Stimulated activated CD4-positive, alpha-beta T cell treated with anti-CD3 and anti-CD28 coated beads, Interleukin-2, amount 100 ng/mL, for 48 hours (primary cell): ENCODE measurements around the gene HNRNPUL1.
"Not testable (repeated sequence)": the region's sequence is repeated elsewhere in the genome, so short reads cannot be mapped to it uniquely, and the experiment has no call there.

Experiments used
- DNase-seq, 2 donors: peaks; one replicate each; pipeline ENCODE4 v3.0.0-alpha.2; 2020

Gene HNRNPUL1

GRCh38 chr19:41263850-41264580, at the start of gene HNRNPUL1:
Gene HNRNPUL1, plus strand, starts transcription at chr19:41264372. Its CDS starts 132 bp downstream, at chr19:41264504.
- DNase-seq = peak; percentile 99

- no peak for DNase-seq
These were observed 46.4 kb upstream of the HNRNPUL1 start for GRCh38 chr19:41217741-41218140.

DNA sequence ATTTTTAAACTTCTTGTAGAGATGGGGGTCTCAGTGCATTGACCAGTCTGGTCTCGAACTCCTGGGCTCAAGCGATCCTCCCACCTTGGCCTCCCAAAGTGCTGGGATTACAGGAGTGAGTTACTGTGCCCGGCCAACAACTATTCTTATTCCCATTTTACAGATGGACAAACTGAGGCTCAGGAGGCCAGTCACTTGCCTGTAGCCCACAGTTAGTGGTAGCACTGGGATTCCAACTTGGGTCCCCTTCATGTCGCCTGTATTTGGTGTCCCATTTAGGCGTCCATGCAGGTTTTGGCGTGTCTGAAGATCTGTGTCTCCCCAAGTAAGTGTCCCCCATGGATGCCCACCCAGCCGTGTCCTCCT, 45.9 kb upstream of the HNRNPUL1 start:
- DNase-seq = no peak

GRCh38 chr19:41218615-41219507, 45.3 kb upstream of the HNRNPUL1 start, which contains the start of gene AXL:
Gene AXL, plus strand, starts transcription at chr19:41219223. Its CDS starts 170 bp downstream, at chr19:41219393.
- no peak for DNase-seq

DNA sequence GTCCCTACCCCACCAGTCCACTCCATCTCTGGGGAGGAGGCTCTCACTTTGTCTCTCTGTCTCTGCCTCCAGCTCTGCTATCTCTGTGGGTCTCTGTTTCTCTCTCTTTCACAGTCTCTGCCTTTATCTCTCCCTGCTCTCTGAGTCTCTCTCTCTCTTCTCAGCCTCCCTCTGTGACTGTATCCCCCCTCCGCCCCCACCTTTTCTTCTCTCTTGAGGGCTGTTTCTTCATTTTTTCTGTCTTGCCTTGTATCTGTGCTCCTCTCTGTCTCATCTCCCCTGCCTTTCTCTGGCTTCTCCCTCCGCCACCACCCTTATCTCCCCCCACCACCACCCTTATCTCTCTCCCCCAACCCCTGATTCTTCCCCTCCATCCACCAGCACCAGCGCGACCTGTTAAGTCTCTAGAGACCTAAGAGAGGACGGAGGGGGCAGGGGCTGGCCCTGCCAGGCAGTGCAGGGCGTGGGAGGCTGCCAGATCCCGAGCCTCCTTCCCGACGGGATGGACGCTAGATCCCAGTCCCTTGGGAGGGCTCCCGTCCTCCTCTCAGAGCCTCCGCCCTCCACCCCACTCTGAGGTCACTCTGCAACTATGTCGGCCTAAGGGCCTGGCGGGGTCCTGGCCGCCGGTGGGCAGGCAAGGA, 44.1 kb upstream of the HNRNPUL1 start:
- no peak for DNase-seq

- no peak for DNase-seq
These were observed 43.4 kb upstream of the HNRNPUL1 start for GRCh38 chr19:41220811-41221210.

DNA sequence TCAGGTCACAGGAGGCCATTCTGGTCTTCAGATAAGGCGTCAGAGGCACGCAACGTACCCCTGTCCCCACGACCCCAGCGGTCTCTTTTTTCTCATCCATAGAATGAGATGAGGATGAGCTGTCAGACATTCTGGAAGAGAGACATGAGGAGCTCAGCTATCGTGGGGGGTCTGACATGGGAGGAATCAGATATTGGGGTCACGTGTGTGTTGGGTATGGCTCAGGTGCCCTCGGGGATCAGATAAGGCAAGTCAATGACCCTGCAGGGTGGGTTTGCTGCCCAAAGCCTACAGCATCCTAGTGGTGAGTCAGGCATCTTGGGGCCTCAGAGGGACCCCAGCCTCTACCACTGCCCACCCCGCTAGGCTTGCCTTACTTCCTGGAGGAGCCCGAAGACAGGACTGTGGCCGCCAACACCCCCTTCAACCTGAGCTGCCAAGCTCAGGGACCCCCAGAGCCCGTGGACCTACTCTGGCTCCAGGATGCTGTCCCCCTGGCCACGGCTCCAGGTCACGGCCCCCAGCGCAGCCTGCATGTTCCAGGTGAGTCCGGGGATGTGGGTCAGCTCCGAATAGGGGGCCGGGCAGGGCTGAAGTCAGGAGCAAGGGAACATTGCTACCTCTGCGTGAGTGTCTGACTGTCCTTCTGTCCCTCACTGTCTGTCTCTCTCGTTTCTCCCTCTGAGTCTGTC, 42.5 kb upstream of the HNRNPUL1 start:
- no peak for DNase-seq

DNA sequence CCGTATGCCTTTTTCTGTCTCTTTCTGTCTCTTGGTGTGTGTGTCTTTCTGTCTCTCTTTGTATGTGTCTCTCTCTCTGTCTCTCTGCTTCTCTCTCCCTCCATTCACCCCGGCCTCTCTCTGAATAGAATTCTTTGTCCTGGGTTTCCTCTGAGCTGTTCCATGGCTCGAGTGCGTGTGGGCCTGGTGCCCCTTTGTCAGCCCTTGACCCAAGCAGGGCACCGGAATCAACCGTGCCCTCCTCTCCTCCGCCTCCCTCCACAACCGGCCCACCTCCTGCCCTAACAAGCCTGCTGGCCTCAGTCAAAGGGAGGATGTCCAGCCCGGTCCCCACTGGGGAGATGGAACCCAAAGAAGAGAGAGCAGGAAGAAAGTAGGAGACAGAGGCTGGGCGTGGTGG, 41.9 kb upstream of the HNRNPUL1 start:
- no peak for DNase-seq

DNA sequence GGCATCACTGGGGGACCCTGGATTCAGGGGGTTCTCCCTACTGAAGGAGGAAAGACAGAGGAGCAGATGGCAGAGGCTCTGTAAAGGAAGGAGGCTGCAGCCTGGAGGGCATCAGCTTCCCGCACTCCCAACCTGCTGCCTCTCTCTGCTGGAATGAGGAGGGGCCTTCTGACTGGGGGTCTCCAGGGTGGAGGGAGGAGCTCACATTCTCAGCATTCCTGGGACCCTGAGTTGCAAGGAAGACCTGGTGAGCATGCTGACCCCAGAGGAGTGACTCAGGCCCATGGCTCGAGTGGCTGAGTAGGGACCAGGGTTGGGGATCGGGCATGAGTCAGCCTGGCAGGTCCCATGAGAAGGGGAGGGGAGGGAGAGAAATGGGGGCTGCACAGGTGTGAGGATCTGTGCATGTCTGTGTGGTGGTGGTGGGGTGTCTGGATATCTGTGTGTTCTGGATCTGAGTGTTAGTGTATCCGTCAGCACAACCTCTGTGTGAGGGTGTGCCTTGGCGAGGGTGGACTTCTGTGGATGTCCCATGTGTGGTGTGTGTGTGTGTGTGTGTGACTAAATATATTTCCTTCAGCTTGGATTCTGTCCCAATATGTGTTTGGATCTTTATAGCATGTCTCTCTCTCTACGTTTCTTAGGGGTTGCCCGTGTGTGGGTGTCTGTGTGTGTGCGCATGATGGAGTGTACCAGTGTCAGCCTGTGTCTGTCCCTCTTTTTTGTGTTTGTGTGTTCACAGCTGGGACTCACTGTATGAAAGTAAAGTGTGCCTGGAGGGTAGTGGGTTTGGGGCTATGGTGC, 40.5 kb upstream of the HNRNPUL1 start:
- no peak for DNase-seq

GRCh38 chr19:41224632-41225031, 39.5 kb upstream of the HNRNPUL1 start:
- DNase-seq = no peak

- DNase-seq = peak; percentile 33 to 38
These were observed 38.7 kb upstream of the HNRNPUL1 start for GRCh38 chr19:41225238-41226052.

- peak; percentile 22 to 23 for DNase-seq
These were observed 37.9 kb upstream of the HNRNPUL1 start for GRCh38 chr19:41226053-41226873.

- no peak for DNase-seq
These were observed 37.2 kb upstream of the HNRNPUL1 start for GRCh38 chr19:41226874-41227390.

DNA sequence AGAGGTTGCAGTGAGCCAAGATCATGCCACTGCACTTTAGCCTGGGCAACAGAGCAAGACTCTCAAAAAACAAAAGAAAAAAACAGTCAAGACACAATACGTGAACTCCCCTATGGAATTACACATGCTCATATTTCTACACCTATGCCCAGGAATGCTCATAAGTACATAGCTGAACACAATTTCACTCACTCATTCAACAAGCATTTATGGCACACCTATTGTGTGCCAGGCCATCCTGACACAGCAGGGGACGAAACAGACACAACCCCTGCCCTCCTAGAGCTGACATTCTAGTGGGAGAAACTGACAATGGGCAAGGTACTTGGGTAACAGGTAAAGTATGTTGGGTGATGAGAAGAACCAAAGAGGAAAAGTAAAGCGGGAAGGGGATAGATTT, 35.7 kb upstream of the HNRNPUL1 start:
- no peak for DNase-seq

DNA sequence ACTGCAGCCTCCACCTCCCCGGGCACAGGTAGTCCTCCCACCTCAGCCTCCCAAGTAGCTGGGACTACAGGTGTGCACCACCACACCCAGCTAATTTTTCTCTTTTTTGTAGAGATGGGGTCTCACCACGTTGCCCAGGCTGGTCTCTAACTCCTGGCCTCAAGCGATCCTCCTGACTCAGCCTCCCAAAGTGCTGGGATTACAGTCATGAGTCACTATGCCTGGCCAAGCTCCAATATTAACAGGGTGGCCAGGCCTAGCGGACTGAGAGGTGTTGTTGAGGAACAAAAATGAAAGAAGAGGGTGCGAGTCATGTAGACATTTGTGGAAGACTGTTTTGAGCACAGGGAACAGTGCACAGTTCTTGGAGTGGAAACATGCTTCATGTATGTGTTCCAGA, 34.8 kb upstream of the HNRNPUL1 start:
- DNase-seq = not testable (repeated sequence)

GRCh38 chr19:41230067-41230857, 33.9 kb upstream of the HNRNPUL1 start:
- DNase-seq = no peak

DNA sequence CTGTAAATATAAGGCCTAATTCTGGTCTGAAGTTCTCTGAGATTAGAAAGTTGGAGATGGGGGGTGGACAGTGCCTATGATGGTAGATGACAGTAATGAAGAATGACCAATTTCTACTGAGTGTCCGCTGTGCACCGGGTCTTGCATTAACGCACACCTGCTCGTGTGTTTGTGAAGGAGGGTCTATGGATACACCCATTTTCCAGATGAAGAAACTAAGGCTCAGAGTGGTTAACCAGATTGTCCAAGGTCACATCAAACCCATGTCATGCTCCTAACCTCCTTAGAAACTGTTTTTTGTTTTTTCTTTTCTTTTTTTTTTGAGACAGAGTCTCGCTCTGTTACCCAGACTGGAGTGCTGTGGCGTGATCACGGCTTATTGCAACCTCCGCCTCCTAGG, 31.5 kb upstream of the HNRNPUL1 start:
- DNase-seq = no peak

- no peak for DNase-seq
These were observed 30.4 kb upstream of the HNRNPUL1 start for GRCh38 chr19:41233748-41234240.
